ENCODE data around the gene MCTP1.

The MCTP1 gene

DNA sequence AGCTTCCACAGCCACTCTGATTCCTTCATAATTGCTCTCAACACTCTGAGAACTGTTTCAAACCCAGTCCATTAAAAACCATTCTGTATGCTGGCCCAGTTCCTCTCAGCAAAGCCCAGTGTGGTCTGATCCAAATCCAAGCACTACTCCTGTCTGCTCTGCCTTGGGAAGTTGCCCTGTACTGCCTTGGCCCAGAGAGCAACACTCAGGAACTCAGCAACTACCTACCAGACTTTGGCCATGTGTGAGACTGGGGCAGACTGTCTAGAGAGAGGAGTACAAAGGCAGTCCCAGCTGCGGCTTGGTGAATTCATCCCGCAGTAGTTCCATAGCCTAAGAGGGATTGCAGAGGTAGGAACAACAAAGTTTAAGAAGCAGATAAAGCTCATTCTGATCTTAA is 214.4 kb downstream of the MCTP1 start:
- no peak for DNase-seq

DNA sequence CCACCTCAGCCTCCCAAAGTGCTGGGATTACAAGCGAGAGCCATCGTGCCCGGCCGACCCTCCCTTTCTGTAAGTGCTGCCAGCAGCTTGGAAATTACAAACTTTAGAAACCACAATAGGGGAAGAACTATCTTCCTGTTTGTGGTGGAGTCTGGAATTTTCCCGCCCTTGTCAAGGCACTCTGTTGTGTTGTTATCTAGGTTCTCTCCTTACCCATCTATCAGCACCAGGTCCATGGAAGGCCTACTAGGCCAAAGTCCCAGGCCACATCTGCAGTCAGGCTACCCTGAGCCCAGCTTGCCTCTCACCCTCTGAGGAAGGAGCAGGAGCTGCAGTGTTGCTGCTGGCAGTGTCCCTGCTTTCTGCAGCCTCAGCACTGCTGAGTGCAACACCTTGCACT is 214.9 kb downstream of the MCTP1 start:
- DNase-seq, result no peak

DNA sequence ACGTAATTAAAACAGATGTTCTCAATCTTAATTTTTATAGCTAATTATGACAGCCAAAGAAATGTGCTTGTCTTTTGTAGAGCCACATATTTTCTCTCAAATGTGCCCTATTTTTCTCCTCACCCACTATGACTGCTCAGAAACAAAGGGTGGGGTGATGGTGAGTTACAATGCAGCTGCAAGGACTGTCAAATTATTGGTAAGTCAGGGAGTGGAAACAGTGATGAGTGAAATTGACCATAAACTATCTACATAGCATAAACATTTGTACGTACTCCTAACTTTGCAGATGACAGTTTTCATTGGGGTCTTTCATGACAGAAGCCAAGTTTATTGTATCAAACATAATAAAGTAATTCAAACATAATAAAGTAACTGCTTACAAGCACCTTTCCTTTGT is 215.9 kb downstream of the MCTP1 start:
- DNase-seq, result no peak

DNA sequence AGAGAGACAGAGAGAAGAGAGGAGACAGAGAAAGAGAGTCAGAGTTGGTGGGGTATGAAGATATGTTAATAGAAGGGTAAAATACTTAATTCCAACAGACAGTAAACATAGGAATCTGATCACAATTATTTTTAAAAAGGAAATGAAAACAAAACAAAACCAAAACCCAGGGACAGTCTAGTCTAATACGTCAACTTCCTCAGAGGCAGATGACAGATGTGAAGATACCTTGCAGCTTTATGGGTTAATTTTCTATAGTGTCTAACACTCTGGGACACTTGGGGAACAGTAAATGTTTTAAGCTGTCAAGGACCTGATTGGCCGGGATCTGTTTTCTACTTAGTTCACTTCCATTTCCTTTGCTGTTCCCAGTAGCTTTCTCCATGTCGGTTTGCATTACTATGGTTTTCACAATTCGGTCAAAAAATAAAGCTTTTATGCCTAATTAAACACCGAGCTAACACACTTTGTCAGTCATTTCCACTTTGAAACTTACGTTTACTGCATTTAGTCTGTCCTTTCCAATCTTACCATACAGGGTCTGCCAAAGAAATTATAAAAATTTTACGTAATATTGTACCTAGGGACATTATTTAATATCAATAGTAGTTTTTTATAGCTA is 216.5 kb downstream of the MCTP1 start:
- DNase-seq, result no peak

DNA sequence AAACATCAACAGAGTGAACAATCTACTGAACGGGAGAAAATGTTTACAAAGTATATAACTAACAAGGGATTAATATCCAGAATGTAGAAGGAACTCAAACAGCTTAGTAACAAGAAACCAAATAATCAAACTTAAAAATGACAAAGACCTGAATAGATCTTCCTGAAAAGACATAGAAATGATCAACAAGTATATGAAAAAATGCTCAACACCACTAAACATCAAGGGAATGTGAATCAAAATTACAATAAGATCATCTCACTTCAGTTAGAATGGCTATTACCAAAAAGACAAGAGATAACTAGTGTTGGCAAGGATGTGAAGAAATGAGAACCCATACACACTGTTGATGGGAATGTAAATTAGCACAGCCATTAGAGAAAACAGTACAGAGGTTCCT is 218.8 kb downstream of the MCTP1 start:
- DNase-seq, result no peak

DNA sequence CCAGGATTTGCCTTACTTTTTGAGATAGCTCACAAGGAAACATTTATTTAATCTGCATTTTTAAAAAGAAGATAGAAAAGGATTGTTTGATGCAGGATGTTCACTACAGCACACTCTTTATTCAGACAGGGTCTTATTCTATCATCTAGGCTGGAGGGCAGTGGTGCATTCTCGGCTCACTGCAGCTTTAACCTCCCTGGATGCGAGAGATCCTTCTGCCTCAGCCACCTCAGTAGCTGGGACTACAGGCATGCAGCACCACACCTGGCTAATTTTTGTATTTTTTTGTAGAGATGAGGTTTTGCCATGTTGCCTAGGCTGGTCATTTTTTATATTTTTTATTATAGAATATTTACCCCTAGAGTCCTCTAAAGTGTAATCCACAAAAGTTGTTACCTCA is 221.4 kb downstream of the MCTP1 start:
- no peak for DNase-seq

DNA sequence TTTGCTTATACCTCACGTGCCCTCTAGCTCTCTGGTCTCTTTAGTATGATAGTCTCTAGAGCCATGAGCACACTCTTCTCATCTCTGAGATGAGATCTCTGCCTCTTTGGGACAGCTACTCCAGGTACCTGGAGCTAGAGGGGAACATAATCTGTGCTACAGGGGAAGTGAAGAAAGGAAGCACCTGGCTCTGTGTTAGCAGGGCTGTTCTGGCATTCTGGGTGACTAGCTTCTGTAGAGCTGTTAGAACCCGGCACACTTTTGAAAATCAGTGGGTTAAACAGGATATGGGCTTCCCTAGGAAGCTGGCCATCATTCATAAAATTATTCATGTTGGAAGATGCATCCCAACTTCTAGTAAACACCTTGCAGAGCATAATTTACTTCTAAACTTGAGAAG is 224.8 kb downstream of the MCTP1 start:
- DNase-seq, result no peak

DNA sequence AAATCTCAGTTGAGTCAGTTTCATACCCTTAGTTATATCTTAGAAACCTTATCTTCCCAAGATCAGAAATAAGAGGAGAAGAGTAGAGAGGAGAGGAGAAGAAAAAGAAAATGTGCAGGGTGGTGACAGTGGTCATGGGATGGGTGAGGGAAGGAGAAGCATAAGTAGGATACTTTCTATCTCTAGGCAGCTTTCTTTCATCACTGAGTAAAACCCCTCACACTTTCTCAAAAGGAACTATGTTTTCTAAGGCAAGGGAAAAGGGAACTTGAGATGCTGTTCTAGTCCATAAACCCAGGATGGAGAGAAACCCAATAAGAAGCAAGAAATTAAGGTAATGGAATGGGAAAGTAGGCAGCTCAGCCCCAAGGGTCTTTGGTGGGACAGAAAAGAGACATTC is 225.3 kb downstream of the MCTP1 start:
- DNase-seq, result no peak

DNA sequence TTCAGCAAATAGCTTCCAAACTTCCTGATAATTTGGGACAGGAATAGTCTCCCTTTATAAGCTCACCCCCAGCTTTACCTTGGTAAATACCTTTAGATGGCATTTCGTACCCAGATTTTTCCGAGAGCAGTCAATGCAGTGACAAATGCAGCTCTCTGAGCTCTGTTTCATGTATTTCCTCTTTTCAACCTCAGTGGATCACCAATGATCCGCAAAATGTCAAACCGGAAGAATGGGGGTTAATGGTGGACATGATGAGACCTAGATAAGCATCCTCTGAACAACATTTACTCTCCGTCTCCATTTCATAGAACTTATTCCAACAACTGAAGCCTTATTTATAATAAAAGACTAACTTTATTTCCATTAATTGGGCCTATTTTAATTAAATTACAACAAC is 227.3 kb downstream of the MCTP1 start:
- peak in 1 of 5 experiments; percentile 7 for DNase-seq

DNA sequence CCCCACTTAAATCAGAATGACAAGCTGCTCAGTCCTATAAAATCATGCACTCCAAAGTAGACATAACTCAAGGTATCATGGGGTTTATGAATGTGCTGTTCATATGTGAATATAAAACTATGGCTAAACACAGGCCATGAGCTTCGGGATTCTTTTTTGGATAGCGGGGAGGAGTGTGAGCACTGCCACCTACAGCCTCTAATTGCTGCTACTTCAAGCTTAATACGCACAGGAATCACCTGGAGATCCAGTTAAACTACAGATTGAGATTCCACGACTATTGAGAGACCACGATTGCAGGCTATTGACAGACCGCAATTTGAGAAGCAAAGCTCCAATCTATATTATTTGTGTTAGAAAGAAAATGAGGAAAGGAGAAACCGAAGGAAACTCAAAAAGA is 231.6 kb downstream of the MCTP1 start:
- no peak for DNase-seq

DNA sequence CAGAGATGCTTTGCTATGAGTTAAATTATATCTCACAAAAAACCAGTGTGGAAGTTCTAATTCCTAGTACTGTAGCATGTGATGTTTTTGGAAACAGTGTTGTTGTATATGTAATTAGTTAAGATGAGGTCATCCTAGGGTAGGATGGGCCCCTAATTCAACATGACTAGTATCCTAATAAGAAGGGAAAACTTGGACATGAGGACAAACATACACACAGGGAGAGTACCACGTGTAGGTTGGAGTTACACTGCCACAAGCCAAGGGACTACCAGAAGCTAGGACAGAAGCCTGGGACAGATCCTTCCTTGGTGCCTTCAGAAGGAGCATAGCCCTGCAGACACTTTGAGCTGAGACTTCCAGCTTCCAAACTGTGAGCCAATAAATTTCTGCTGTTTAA is 234.2 kb downstream of the MCTP1 start:
- DNase-seq, result no peak

DNA sequence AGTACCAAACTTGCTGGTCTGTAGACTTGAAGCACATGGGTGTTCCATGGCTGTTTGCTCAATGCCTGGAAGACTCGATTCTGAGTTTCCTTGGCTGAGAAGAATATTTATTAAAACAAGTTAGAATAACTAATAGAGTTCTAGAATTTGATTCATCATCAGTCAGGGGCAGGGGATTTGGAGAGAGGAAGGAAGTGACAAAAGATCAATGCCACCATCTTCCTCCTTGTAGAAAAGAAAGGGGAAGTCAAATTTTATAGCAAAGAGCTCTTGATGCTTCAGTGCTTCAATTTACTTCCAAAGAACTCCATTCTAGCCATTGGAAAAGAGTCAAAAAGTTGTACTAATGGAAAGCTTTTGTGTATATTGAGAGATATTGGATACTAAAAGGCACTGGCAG is 236.3 kb downstream of the MCTP1 start:
- DNase-seq, result no peak

DNA sequence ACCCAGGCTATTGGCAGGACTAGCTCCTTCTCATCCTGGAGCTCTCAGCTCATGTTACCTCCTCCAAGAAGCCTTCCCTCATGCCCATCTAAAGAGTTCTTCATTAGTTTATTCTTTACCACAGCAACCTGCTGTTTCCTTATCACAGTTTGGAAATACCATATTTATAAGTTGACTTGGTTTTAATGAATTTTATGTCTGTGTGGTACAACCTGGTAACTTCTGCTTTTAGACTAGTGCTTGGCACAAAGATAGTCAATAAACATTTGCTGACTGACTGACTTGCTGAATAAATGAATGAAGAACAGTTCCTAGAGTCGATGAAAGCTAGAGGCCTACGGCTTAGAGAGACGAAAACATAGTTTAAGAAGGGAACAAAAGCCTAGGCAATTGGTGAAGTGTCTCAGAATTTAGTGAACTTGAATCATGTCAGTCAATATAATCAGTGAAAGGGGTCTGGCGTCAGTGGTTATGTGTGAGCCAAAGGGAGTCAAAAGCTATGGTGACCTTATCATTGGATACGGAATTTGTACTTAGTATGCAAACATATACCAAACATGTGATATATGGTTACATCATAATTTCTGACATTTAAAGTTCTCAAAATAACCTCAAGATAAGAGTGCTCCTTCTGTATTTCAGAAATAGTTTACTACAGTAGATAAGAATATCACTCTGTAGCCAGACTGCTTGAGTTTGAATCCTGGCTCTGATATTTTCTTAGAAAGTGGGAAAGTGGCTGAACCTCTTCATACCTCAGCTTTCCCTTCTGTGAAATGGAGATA is 239.5 kb downstream of the MCTP1 start:
- no peak for DNase-seq

DNA sequence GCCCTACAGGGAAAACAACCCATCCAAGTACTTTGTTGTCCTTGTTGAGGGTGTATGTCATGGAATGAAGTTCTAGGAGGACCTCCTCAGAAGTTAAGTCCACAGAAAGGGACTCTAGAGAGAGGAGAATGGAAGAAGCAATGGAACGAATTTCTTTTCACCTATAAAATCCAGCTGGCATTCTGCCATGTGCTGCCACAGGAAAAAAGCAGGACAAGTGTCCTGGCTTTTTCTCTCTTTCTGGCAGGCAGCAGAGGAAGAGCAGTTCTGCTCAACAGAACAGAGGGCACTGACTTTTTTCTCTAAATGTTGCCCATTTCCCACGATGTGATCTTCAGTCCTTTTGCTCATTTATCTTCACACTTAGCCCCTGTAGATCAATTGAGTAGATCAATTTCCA is 240.8 kb downstream of the MCTP1 start:
- DNase-seq, result no peak

DNA sequence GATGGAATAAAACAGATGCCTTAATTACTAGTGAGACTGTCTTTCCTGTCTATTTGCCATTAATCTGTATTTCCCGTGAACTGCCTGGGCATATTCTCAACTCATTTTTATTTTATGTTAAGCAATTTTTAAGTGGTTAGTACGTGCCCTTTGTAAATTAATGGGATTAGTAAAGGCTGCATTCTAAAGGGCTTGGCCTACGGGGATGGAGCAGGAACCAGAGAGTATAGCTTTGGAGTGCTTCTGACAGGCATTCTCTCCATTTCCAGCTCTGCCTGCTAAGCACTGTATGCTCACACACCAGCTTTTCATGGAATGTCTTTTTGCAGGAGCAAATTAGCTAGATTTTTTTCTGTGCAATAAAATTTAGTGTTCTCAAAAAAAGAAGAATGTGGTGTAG is 241.2 kb downstream of the MCTP1 start:
- no peak for DNase-seq

DNA sequence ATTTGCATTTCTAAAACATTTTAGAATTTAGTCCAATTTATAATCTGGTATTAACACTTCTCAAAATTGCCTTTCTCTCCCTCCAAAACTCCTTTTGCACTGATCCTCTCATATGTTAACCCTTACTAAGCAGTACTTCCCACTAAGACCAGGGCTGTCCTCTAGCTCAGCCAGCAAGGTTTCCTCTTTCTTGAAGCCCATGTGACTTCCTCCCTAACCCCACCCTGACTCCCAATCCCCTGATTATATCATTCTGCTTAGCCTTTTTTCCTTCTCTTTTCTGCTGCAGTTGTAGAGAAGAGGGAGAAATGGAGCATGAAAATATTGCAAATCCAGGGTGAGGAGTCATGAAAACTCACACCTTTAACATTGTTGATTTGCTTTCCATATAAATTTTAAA is 241.7 kb downstream of the MCTP1 start:
- no peak for DNase-seq

DNA sequence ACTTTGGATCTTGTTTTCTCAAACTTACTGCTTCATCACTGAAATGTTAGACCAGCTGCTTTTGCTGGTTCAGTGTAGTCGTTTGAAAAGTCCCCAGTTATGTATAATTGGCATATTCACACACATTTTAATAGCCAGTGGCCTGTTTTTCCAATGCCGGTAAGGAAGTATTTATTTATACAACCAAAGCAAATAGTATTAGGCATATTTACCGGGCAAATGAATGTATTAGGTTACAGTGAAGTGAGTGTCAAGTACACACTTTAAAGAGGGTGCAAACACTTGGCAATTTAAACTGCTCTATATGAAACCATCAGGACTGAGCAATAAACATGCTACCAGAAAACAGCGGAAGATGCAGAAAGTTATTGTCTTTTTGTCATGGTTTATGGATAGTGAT is 242.9 kb downstream of the MCTP1 start:
- DNase-seq, result no peak

DNA sequence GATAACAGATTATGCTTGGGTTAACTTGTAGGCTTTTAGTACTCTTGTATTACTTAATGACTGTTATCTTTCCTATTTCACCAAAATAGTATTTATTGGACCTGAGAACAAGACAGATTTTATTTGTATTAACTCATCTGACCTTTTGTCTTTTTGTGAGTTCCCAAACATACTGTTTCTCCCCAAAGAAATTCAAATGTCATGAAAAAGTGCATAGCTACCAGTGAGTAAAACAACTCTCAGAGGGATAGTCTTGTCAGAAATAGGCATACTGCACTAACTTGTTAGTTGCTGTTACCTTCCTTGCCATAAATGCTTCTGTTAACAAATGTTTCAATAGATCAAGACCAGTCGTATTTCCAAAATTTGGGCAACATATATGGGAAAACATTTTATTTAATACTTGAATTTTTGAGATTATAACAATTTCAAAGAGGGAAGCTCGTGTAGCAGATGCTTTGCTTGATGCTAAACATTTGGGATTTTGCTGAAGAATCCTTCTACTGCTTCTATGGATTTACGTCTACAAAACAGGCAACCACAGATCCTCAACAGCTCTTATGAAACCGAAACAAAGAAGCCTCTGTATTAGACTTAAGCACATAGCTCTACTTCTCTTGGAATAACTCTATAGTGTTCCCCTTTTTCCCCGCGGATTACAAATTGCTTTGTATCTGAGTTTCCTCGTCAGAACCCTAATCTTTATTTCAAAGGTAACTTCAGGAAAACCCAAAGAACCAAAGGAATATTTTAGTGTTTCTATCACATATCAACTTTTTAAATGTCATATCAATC is 248.8 kb downstream of the MCTP1 start:
- no peak for DNase-seq

DNA sequence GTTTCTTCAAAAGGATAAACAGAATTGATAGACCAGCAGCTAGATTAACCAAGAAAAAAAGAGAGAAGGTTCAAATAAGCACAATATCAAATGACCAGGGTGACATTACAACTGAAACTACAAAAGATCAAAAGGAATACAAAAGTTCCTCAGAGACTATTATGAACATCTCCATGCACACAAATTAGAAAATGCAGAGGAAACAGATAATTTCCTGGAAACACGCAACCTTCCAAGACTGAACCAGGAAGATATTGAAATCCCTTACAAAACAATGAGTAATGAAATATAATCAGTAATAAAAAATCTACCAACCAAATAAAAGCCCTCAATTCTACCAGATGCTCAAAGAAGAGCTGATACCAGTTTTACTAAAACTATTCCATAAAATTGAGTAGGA is 252.1 kb downstream of the MCTP1 start:
- no peak for DNase-seq

DNA sequence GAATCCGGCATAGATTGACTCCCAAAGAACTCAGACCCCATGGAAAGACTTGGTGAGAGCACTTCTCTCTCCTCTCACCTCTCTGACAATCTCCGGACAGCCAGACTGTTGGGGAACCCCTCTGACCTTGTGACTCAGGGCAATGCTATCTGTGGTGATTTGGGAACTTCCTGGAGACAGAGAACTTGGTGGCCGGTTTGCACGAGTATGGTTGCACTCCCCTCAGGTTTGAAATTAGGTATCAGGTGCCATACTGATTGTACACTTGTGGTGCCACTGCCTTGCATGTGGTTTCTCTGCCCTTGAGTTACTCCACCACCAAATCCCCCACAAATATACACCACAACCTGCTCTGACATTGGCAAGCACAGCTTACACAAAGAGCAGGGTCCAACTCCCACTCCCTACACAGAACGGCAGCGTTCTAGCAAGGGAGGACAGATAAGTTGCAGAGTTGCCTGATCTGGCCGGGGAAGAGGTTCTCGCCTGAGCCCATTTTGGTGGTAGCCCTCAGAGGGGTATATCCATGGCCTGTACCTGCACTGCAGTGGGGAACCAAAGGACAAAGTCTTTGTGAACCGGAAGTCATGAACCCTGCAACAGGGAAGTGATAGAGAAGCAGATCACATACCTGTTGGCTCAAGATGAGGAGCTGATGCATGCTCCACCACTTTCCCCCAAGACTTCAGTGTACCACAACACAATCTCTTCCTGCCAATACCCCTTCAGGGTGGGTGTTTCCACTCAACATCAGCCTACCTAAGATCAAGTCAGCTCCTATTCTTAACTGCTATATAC is 255.1 kb downstream of the MCTP1 start:
- DNase-seq, result no peak

DNA sequence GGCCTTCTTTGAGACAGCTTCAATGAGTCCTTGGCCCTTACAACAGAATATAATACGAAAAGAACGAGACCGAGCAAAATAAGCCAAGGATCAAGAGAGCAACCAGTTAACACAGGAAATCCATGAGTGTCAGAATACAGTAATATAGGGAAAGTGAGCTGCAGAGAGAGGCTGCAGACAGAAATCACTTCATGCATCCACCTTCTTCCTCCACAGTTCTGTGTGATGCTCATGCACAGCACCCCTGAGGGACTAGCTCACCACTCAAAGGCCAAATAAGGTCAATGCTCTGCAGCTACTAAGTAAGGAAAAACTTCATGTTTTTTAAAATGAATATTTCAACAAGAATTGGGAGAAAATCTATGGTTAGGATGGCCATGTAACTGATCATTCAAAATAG is 257.1 kb downstream of the MCTP1 start:
- DNase-seq, result peak in 1 of 5 experiments; percentile 35

DNA sequence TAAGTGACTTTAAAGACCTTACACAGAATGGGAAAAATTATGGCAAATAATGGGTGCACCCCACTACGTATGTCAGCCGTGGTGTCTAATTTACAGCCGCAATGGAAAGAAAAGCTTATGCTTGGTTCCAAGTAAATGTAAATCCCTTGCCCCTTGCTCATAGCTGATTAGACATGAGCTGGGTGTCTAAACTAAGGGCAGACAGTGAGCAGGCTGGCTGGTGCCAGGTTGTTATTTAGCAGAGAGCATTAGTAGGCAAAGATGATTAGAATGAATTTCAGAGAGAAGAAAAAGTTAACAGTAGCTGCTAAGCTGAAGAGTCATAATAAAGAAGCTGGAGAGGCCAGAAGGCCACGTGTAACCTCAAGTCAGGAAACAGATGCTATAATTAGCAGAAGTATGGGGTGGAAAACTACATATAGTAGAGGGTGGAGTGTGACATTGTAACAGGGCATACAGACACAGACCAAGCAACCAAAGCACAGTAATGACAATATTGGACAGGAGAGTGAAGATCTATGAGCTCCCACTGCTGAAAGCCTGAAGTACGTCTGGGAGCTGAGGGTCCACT is 257.7 kb downstream of the MCTP1 start:
- peak in 1 of 5 experiments; percentile 30 for DNase-seq

DNA sequence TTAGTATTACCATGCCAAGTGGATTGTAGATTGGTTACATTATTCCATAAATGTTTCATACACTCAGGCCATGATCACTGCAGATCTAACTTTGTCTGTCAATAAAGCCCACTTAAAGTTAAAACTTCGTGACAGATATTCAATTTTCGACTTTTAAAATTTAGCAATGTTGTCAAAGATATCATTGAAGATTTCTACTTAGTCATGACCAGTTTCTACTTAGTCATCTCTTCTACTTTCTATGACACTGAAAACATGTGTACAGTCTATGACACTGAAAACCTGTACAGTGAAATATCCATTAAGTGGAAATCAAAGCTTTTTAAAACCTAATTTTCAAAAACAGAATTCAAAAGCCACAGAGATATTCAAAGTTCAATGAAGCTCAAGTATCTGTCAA is 258.2 kb downstream of the MCTP1 start:
- no peak for DNase-seq
